IMR-90 (cell line): ENCODE measurements around the gene IKZF4. TPM values are rescaled to one million over a fixed set of nuclear protein-coding genes. Genes with fewer than 3 reads are reported as not detected.

Experiments used
- ATAC-seq: fragments of 200-7000 bp; cut with Tn5 transposase; 2 replicates; pipeline ENCODE4 v1.9.1; 2020; ENCODE audit warnings: low read depth, mild to moderate bottlenecking, moderate library complexity
- BruUV-seq: library from RNA; stranded (reverse); fragments of 400-500 nt; replicated peaks from 2 replicates; lab custom pipeline; 2021; lab: Mats Ljungman, UMichigan
- CTCF ChIA-PET: fragments of 300-600 bp; formaldehyde crosslinking; extraction: SDS; loops from one replicate; lab custom pipeline; 2021; ENCODE audit warnings: antibody characterized with exemption; lab: Yijun Ruan, JAX
- POLR2A ChIA-PET: fragments of 300-600 bp; sonication (Branson Sonifier 250); formaldehyde crosslinking; loops from one replicate; lab custom pipeline; 2022; ENCODE audit warnings: antibody characterized with exemption; ENCODE audit not compliant: unreplicated experiment; lab: Charles Lee
- DNase-seq: peaks from one replicate; pipeline ENCODE4 v3.0.0; 2013
- H2AFZ ChIP-seq: replicated peaks from 2 replicates; pipeline ENCODE3; 2013; ENCODE audit warnings: low read length, mild to moderate bottlenecking; ENCODE audit not compliant: poor library complexity
- H2AK5ac ChIP-seq: 2 replicates; pipeline ENCODE4 v1.6.1; 2013; ENCODE audit warnings: low read depth, low read length, inconsistent platforms
- H2AK9ac ChIP-seq: replicated peaks from 2 replicates; pipeline ENCODE3; 2013; ENCODE audit warnings: mild to moderate bottlenecking, low read depth, low read length, moderate library complexity; ENCODE audit not compliant: poor library complexity
- H2BK120ac ChIP-seq: 2 replicates; pipeline ENCODE4 v1.6.1; 2013; ENCODE audit warnings: low read depth, low read length, inconsistent platforms
- H2BK15ac ChIP-seq: 3 replicates; pipeline ENCODE4 v1.6.1; 2013; ENCODE audit warnings: low read depth, low read length, inconsistent platforms
- H2BK20ac ChIP-seq: 2 replicates; pipeline ENCODE4 v1.6.1; 2013; ENCODE audit warnings: low read depth, mild to moderate bottlenecking, inconsistent platforms, low read length, moderate library complexity
- H2BK5ac ChIP-seq: 2 replicates; pipeline ENCODE4 v1.6.1; 2013; ENCODE audit warnings: mild to moderate bottlenecking, low read depth, low read length, inconsistent platforms; ENCODE audit not compliant: poor library complexity, severe bottlenecking
- H3K14ac ChIP-seq: replicated peaks from 2 replicates; pipeline ENCODE4 v1.6.1; 2013; ENCODE audit warnings: low read depth, low read length, inconsistent platforms
- H3K18ac ChIP-seq: 2 replicates; pipeline ENCODE4 v1.6.1; 2013; ENCODE audit warnings: low read depth, low read length, control low read depth
- H3K23ac ChIP-seq: 2 replicates; pipeline ENCODE4 v1.6.1; 2013; ENCODE audit warnings: low read depth, low read length, inconsistent platforms
- H3K27ac ChIP-seq: 2 replicates; pipeline ENCODE4 v1.5.1; 2013; ENCODE audit warnings: mild to moderate bottlenecking, control low read depth, low read length; ENCODE audit not compliant: insufficient read depth
- H3K27me3 ChIP-seq: 2 replicates; pipeline ENCODE4 v1.6.1; 2013; ENCODE audit warnings: low read length; ENCODE audit not compliant: control insufficient read depth, insufficient read depth
- H3K36me3 ChIP-seq: 2 replicates; pipeline ENCODE4 v1.6.1; 2013; ENCODE audit warnings: low read length, mixed read lengths; ENCODE audit not compliant: control insufficient read depth, insufficient read depth
- H3K4ac ChIP-seq: 2 replicates; pipeline ENCODE4 v1.6.1; 2013; ENCODE audit warnings: low read depth, low read length, inconsistent platforms
- H3K4me1 ChIP-seq: 2 replicates; pipeline ENCODE4 v1.6.1; 2013; ENCODE audit warnings: low read length, mixed read lengths; ENCODE audit not compliant: control insufficient read depth, insufficient read depth
- H3K4me2 ChIP-seq: 2 replicates; pipeline ENCODE4 v1.6.1; 2013; ENCODE audit warnings: low read depth, mild to moderate bottlenecking, control low read depth, low read length, moderate library complexity
- H3K4me3 ChIP-seq: 2 replicates; pipeline ENCODE4 v1.5.1; 2013; ENCODE audit warnings: low read depth, mild to moderate bottlenecking, control low read depth, low read length, moderate library complexity; ENCODE audit not compliant: insufficient read depth
- H3K56ac ChIP-seq: 2 replicates; pipeline ENCODE4 v1.6.1; 2013; ENCODE audit warnings: low read length, inconsistent platforms; ENCODE audit not compliant: insufficient read depth; ENCODE audit errors: extremely low read depth
- H3K79me1 ChIP-seq, 2 experiments: 2 replicates each; pipeline ENCODE4 v1.6.1; 2013; ENCODE audit warnings: low read length in 2 of 2, inconsistent platforms in 1 of 2, low read depth in 1 of 2
- H3K9ac ChIP-seq: 2 replicates; pipeline ENCODE4 v1.6.1; 2013; ENCODE audit warnings: low read depth, low read length, control low read depth
- H3K9me1 ChIP-seq: 2 replicates; pipeline ENCODE4 v1.6.1; 2013; ENCODE audit warnings: low read length, inconsistent platforms; ENCODE audit not compliant: insufficient read depth
- H3K9me3 ChIP-seq: 2 replicates; pipeline ENCODE4 v1.6.1; 2013; ENCODE audit warnings: low read length; ENCODE audit not compliant: control insufficient read depth, insufficient read depth
- H4K20me1 ChIP-seq: 2 replicates; pipeline ENCODE4 v1.6.1; 2013; ENCODE audit warnings: low read length, inconsistent platforms; ENCODE audit not compliant: insufficient read depth
- H4K5ac ChIP-seq: 2 replicates; pipeline ENCODE4 v1.6.1; 2013; ENCODE audit warnings: mild to moderate bottlenecking, low read depth, low read length, control low read depth
- H4K8ac ChIP-seq, 2 experiments: 2 replicates each; pipeline ENCODE4 v1.6.1; 2013; ENCODE audit warnings: low read depth in 2 of 2, low read length in 2 of 2, control low read depth in 1 of 2, inconsistent platforms in 1 of 2
- H4K91ac ChIP-seq: 2 replicates; pipeline ENCODE4 v1.6.1; 2013; ENCODE audit warnings: low read depth, low read length, inconsistent platforms; ENCODE audit not compliant: insufficient read depth
- BHLHE40 ChIP-seq: fragments of 150-350 bp; IDR thresholded peaks from 2 replicates; pipeline ENCODE4 v1.6.1; 2016; ENCODE audit warnings: mild to moderate bottlenecking, low read depth, low read length
- CEBPB ChIP-seq: IDR thresholded peaks from 2 replicates; pipeline ENCODE4 v1.6.1; 2012; ENCODE audit warnings: low read depth, low read length, improper control_type of control experiment
- CHD1 ChIP-seq: IDR thresholded peaks from 2 replicates; pipeline ENCODE4 v1.6.1; 2012; ENCODE audit warnings: low read depth, low read length, improper control_type of control experiment
- CTCF ChIP-seq: conservative IDR thresholded peaks from 2 replicates; pipeline ENCODE4 v1.5.1; 2012; ENCODE audit warnings: mild to moderate bottlenecking, low read depth, low read length, improper control_type of control experiment
- ELK1 ChIP-seq: fragments of 150-350 bp; IDR thresholded peaks from 2 replicates; pipeline ENCODE4 v1.6.1; 2016; ENCODE audit warnings: low read depth, mild to moderate bottlenecking, low read length, moderate library complexity, borderline replicate concordance
- MAZ ChIP-seq: IDR thresholded peaks from 2 replicates; pipeline ENCODE4 v1.6.1; 2012; ENCODE audit warnings: low read depth, mild to moderate bottlenecking, low read length, improper control_type of control experiment, moderate library complexity, borderline replicate concordance
- NFE2L2 ChIP-seq: fragments of 150-350 bp; IDR thresholded peaks from 2 replicates; pipeline ENCODE4 v1.6.1; 2016; ENCODE audit warnings: low read depth, mild to moderate bottlenecking, low read length
- POLR2A ChIP-seq: IDR thresholded peaks from 2 replicates; pipeline ENCODE4 v1.6.1; 2012; ENCODE audit warnings: mild to moderate bottlenecking, low read depth, low read length
- RCOR1 ChIP-seq: IDR thresholded peaks from 2 replicates; pipeline ENCODE4 v1.6.1; 2012; ENCODE audit warnings: mild to moderate bottlenecking, low read length, improper control_type of control experiment; ENCODE audit not compliant: insufficient replicate concordance
- RFX5 ChIP-seq: IDR thresholded peaks from 2 replicates; pipeline ENCODE4 v1.8.0; 2012; ENCODE audit warnings: low read depth, mild to moderate bottlenecking, low read length, moderate library complexity
- SMC3 ChIP-seq: fragments of 150-350 bp; IDR thresholded peaks from 2 replicates; pipeline ENCODE4 v1.6.1; 2016; ENCODE audit warnings: low read depth, mild to moderate bottlenecking, antibody characterized with exemption, low read length, moderate library complexity
- dilution Hi-C: fragments of 300-500 bp; cut with HindIII; formaldehyde crosslinking; loops from one replicate; pipeline ENCODE4 v1.14.3; 2018; ENCODE audit warnings: low sequenced_read_pairs; ENCODE audit not compliant: unreplicated experiment
- in situ Hi-C: fragments of 300-500 bp; cut with MboI; formaldehyde crosslinking; loops from 3 replicates; pipeline ENCODE4 v1.14.3; 2019; ENCODE audit warnings: low sequenced_read_pairs, inconsistent platforms, mixed read lengths
- intact Hi-C: fragments of 100-400 bp; cut with micrococcal nuclease; formaldehyde crosslinking; loops from 2 replicates; pipeline ENCODE4 v1.10.0; 2022
- polyA plus RNA-seq, 3 experiments: library from polyadenylated mRNA; depleted of rRNA; stranded (reverse); fragments of >200 nt; gene quantifications; 2 replicates each; pipeline ENCODE4 v1.2.3, GENCODE V29; 2012; ENCODE audit warnings: low replicate concordance in 1 of 3
- total RNA-seq: library from RNA; depleted of rRNA; stranded (reverse); fragments of >200 nt; gene quantifications from 2 replicates; pipeline ENCODE4 v1.2.3, GENCODE V29; 2012

Gene IKZF4
- total and polyA plus RNA-seq, 2 of the 4 experiments (the other 2 are of a cell fraction) = 1.8 to 7.1 TPM

- Histone ChIP-seq H3K4me1 (peaks cover 2% of the 10 kb centered on the region; the same call in 1 of the 2 replicates), H2AK5ac (no peak overlapping the region), H4K91ac (no peak overlapping the region), H4K8ac (no peak overlapping the region), H3K56ac (no peak overlapping the region), H2BK5ac (no peak overlapping the region), H4K5ac (no peak overlapping the region), H2BK20ac (no peak overlapping the region), H3K4ac (no peak overlapping the region), H3K36me3 (peaks cover 39% of the 10 kb centered on the region), H3K23ac (no peak overlapping the region), H3K9ac (no peak overlapping the region), H3K9me3 (no peaks in the 10 kb centered on the region), H2BK120ac (no peak overlapping the region), H3K79me1 (no peaks in the 10 kb centered on the region; a peak in 1 of 4 replicates), H3K18ac (no peak overlapping the region), H3K9me1 (no peaks in the 10 kb centered on the region), H2AK9ac (peak overlapping the region; percentile 40), H3K4me3 (no peak overlapping the region), H3K27ac (no peak overlapping the region), H3K14ac (no peak overlapping the region), H3K4me2 (no peak overlapping the region), H2BK15ac (no peak overlapping the region), H4K20me1 (no peaks in the 10 kb centered on the region), H3K27me3 (no peaks in the 10 kb centered on the region), H2AFZ (no peak overlapping the region)
- ChIA-PET POLR2A (no interaction called here), CTCF (interaction anchor here (0.6 to 1.6 kb wide), 10 partner anchors 8 to 292 kb away, joined by 3 to 11 read pairs (median 4); partner anchors contain the start of gene SUOX)
- dilution Hi-C loops (no loop called here), in situ Hi-C loops (no loop called here), intact Hi-C loops (loop anchor here (1.0 kb wide), 3 partner anchors 8 to 290 kb away; partner anchors contain the start of gene IKZF4)
- ATAC-seq (peak; percentile 70), DNase-seq (peak; percentile 67)
- BruUV-seq = no TSS peak
- no peak for TF ChIP-seq MAZ
- TF ChIP-seq CHD1 = no peak
- no peak for TF ChIP-seq NFE2L2
- no peak for TF ChIP-seq CTCF
- TF ChIP-seq CEBPB = no peak
- no peak for TF ChIP-seq POLR2A
- TF ChIP-seq SMC3 = no peak
- no peak for TF ChIP-seq BHLHE40
- no peak for TF ChIP-seq RFX5
- TF ChIP-seq RCOR1 = no peak
- TF ChIP-seq ELK1 = no peak
These were observed 8.3 kb downstream of the IKZF4 start for GRCh38 chr12:56029166-56029519.
